22Rv1 (cell line): ENCODE measurements around the gene EPHA5.
"Not testable (repeated sequence)": the region's sequence is repeated elsewhere in the genome, so short reads cannot be mapped to it uniquely, and the experiment has no call there.

Experiments used
- H3K27ac ChIP-seq: fragments of 450-650 bp; 2 replicates; pipeline ENCODE4 v1.5.1; 2017
- ZFX ChIP-seq: fragments of 450-650 bp; IDR thresholded peaks from 2 replicates; pipeline ENCODE4 v1.6.1; 2017; ENCODE audit warnings: antibody characterized with exemption, borderline replicate concordance
- TF ChIP-seq, protein P1 (sequence below): fragments of 450-650 bp; IDR thresholded peaks from 2 replicates; pipeline ENCODE4 v1.5.1; 2017; ENCODE audit warnings: mild to moderate bottlenecking

EPHA5 gene

GRCh38 chr4:65311120-65311519 is 359.2 kb downstream of the EPHA5 start:
- no peak for TF ChIP-seq ZFX
- no peak overlapping the region for H3K27ac ChIP-seq

GRCh38 chr4:65310586-65310985 is 359.7 kb downstream of the EPHA5 start:
- H3K27ac ChIP-seq: no peak overlapping the region
- TF ChIP-seq, protein P1, sequence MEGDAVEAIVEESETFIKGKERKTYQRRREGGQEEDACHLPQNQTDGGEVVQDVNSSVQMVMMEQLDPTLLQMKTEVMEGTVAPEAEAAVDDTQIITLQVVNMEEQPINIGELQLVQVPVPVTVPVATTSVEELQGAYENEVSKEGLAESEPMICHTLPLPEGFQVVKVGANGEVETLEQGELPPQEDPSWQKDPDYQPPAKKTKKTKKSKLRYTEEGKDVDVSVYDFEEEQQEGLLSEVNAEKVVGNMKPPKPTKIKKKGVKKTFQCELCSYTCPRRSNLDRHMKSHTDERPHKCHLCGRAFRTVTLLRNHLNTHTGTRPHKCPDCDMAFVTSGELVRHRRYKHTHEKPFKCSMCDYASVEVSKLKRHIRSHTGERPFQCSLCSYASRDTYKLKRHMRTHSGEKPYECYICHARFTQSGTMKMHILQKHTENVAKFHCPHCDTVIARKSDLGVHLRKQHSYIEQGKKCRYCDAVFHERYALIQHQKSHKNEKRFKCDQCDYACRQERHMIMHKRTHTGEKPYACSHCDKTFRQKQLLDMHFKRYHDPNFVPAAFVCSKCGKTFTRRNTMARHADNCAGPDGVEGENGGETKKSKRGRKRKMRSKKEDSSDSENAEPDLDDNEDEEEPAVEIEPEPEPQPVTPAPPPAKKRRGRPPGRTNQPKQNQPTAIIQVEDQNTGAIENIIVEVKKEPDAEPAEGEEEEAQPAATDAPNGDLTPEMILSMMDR: no peak
- TF ChIP-seq ZFX: no peak

GRCh38 chr4:65308626-65309025 is 361.7 kb downstream of the EPHA5 start:
- not testable (repeated sequence) for H3K27ac ChIP-seq

DNA sequence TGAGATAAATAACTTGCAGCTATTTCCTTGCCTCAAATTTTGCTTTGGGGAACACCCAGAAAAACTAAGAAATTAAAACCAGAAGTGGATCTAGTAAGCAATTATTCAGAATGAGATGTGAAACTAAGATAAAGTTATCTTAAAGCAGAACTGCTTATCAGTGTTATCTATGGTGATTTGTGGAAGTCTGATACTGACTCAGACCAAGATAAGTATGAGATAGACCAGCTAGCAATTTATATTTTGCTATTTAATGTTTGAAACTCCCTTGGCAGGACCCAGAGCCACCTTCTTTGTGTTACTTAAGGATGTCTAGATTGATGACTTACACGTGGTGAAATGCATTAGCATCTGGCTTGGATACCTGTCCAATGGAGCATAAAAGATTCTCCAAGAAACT is 368.1 kb downstream of the EPHA5 start:
- TF ChIP-seq, protein P1: no peak
- TF ChIP-seq ZFX: no peak
- H3K27ac ChIP-seq: no peak overlapping the region

GRCh38 chr4:65296246-65296645 is 374.0 kb downstream of the EPHA5 start:
- TF ChIP-seq, protein P1: no peak
- no peak for TF ChIP-seq ZFX
- H3K27ac ChIP-seq: no peak overlapping the region

- H3K27ac ChIP-seq: no peak overlapping the region
- TF ChIP-seq, protein P1: no peak
- TF ChIP-seq ZFX: no peak
Observed at GRCh38 chr4:65287071-65287470, 383.2 kb downstream of the EPHA5 start.
